Endometrial microvascular endothelial cells (primary cell): ENCODE results near the gene PIP5K1C. TPM values are rescaled to one million over a fixed set of nuclear protein-coding genes. Genes with fewer than 3 reads are reported as not detected.

Source experiments
- in situ Hi-C: cut with HindIII; loops from 2 replicates; pipeline ENCODE4 v1.10.0; 2017; ENCODE audit warnings: low sequenced_read_pairs, low pct_unique_long_range_greater_than_20kb; ENCODE audit errors: inconsistent ontology term
- total RNA-seq: library from RNA; depleted of rRNA; stranded (reverse); fragments of >200 nt; gene quantifications from one replicate; pipeline ENCODE4 v1.2.3, GENCODE V29; 2015; ENCODE audit errors: inconsistent ontology term

The PIP5K1C gene
- total RNA-seq, 1 donor from 2014 or later = 38.0 TPM

DNA sequence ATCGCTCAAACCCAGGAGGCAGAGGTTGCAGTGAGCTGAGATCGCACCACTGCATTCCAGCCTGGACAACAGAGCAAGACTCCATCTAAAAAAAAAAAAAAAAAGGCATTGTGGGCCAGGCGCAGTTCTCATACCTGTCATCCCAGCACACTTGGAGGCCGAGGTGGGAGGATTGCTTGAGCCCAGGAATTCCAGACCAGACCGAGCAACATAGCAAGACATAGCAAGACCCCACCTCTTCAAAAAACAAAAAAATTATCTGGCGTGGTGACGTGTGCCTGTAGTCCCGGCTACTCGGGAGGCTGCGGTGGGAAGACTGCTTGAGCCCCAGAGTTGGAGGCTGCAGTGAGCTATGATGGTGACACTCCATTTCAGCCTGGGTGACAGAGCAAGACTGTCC, 18.0 kb downstream of the PIP5K1C start:
- in situ Hi-C loops = no loop called here

DNA sequence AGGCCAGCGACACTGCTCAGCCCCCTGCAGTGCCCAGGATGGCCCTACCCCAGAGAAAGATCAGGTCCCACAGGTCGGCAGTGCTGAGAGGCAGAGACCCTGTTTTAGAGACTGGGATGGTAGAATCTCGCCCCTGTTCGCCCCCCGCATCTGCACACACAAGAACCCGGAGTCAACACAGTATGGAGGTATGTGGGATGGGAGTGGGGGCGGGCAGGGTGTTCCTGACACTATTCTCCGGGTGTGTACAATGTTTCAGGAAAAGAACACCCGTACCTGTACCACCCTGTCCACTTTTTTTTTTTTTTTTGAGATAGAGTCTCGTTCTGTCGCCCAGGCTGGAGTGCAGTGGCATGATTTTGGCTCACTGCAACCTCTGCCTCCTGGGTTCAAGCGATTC, 19.3 kb downstream of the PIP5K1C start:
- in situ Hi-C loops = no loop called here

DNA sequence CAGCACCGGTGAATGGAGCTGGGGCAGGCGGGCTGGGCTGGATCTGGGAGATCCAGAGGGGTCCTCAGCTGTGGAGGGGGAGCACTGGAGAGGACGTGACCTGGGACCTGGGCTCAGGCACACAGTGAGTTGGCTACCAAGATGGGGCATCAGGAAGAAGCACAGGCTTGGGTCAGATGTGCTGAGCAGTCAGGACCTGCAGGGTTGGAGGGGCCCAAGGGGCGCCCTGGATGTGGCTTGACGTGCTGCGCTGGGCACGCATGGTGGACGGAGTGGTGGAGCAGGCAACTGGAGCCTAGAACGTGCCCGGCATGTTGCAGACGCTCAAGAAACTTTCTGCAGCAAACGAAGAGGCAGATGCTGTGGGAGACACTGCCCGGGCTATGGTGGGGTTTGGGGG, 20.7 kb downstream of the PIP5K1C start:
- in situ Hi-C loops = no loop called here

- in situ Hi-C loops = no loop called here
Measured at GRCh38 chr19:3679138-3679537, 21.1 kb downstream of the PIP5K1C start.

DNA sequence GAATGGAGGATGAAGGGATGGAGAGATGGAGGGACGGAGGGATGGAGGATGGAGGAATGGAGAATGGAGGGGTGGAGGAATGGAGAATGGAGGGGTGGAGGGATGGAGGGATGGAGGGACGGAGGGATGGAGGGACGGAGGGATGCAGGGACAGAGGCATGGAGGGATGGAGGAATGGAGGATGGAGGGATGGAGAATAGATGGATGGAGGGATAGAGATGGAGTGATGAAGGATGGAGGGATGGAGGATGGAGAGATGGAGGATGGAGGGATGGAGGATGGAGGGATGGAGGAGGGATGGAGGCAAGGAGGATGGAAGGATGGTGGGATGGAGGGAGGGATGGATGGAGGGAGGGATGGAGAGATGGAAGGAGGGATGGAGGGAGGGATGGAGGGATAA, 22.1 kb downstream of the PIP5K1C start:
- in situ Hi-C loops = no loop called here

DNA sequence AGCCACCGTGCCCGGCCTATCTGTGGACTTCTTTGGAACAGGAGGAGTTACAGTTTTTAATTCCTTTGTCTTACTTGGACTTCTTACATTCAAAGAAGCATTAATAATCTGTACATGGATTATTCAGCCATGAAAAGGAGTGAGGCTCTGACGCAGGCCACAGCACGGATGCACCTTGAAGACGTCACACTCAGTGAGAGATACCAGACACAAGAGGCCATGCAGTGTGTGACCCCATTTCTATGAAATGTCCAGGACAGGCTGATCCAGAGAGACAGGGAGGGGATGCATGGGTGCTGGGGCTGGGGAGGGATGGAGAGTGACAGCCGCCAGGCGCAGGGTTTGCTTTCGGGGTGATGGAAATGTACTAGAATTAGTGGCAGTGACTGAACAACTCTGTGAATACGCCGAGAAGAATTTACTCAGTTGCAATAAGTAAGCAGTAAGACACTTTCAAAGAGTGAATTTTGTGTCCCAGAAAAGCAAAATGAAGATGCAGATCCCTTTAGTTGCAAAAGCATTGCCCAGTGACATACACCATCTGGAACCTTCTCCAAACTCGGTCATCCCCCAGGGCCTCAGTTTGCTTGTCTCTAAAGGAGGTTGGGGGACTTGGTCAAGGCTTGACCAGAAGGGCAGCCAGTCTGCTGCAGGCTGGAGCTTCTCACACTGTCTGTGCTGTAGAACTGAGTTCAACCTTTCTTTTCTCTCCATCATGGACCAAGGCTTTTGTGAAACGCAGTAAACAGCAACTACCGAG, 25.3 kb downstream of the PIP5K1C start:
- in situ Hi-C loops = no loop called here

GRCh38 chr19:3673506-3674439, 26.5 kb downstream of the PIP5K1C start:
- in situ Hi-C loops = no loop called here

- in situ Hi-C loops = no loop called here
Measured at GRCh38 chr19:3672993-3673392, 27.3 kb downstream of the PIP5K1C start.

- in situ Hi-C loops = no loop called here
Measured at GRCh38 chr19:3672575-3672948, 27.7 kb downstream of the PIP5K1C start.

DNA sequence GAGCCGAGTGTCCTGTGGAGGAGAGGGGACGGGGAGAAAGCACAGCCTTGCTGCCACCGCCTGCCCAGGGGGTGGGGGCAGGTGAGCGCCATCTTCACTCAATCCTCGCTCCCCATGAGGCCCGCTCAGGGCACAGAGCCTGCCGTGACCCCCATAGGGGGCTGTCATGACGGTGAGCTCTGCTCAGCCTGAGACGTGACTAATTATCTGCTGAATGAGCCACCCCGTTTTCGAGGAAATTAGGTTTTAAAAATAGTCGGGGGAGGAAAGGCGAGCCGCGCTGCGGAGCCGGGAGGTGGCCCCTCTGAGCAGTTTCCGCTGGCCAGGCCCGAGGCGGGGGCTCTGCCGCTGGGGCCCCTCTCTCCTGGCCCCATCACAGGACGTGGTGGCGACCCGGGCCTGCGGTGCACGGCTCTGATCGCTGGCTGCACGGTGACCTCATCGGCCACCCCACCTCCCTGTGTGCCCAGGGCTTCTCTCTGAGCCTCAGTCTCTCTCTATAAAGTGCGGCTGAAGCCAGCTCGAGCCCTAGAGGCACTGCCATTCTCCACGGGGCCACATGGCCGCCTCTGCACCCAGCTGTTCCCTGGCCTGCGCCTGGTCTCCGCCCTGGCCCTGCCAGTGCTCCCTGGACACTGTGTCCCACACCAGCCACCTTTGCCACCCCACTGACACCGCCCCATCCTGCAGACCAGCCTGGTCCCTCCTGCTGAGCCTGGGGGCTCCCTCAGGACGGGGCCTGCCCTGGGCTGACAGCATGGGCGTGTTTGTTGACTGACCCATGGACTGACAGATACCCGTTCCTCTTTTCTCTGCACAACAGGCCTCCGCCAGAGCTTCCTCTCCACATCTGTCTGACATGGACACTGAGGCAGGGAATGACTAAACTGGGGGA, 28.3 kb downstream of the PIP5K1C start:
- in situ Hi-C loops = no loop called here

GRCh38 chr19:3670796-3671679, 29.2 kb downstream of the PIP5K1C start:
- in situ Hi-C loops = no loop called here

DNA sequence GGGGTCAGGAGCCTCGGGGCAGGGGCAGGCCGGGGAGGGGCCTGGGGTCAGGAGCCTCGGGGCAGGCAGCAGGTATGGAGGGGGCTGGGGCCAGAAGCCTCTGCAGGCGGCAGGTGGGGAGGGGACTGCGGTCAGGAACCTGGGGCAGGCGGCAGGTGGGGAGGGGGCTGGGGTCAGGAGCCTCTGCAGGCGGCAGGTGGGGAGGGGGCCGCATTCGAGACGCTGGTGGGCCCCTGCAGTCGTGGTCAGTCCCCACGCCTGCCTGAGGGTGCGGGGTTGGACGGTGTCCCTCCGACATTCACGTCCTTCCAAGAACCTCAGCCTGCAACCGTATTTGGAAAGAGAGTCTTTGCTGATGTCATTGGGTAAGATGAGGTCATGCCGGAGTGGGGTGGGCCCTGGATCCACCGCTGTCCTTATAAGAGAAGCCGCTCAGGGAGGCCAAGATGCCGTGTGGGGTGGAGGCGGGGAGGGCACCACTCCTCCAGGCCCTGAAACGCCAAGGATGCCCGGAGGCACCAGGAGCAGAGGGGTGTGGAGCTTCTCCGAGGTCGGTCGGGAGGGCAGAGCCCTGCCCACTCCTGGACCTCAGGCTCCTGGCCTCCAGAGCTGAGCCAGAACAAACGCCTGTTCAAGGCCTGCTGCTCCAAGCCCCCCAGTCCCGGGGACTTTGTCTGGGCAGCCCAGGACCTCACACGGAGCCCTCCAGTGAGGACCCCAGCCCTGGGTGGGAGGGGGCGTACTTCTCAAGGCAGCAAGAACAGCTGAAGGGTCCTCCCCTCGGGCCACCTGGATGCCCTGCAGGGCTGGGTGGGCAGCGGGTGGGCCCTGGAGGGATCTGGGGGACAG, 30.1 kb downstream of the PIP5K1C start:
- in situ Hi-C loops = no loop called here

DNA sequence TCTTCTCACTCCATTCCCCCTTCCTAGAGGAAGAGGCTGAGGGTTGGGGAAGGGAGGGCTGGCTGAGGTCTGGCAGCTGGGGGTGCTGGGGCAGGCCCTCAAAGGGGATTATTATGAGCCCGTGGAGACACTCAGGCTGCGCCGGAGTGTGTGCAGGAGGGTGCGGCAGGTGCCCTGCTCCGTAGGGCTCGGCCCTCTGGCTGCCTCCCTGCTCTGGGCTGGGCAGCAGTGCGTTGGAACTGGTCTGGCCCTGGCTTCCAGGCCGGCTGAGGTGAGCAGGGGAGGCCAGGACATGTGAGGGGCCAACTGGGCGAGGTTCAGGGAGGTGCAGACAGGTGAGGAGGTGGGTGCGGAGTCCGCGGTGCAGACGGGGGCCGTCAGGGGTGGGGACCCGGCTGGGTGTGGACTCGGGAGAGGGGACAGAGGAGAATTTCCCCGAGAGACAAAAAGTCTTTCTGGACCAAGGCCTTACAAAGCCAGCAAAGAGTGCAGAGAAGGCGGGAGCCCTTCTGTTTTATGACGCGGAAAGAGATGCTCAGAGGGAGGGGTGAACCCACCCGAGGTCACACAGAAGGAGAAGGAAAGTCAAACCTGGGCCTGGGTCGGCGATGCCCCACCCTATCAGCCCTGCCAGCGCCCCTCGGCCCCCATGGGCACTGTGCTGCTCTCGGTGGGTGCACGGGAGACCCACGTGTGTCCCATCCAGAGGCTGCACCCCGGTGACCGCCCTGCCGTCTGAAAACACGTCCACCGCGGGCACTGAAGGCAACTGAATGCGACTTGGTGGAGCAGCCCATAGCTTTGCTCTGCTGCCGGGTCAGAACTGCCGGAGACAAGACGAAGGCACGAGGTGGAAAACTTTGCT, 31.0 kb downstream of the PIP5K1C start:
- in situ Hi-C loops = no loop called here

DNA sequence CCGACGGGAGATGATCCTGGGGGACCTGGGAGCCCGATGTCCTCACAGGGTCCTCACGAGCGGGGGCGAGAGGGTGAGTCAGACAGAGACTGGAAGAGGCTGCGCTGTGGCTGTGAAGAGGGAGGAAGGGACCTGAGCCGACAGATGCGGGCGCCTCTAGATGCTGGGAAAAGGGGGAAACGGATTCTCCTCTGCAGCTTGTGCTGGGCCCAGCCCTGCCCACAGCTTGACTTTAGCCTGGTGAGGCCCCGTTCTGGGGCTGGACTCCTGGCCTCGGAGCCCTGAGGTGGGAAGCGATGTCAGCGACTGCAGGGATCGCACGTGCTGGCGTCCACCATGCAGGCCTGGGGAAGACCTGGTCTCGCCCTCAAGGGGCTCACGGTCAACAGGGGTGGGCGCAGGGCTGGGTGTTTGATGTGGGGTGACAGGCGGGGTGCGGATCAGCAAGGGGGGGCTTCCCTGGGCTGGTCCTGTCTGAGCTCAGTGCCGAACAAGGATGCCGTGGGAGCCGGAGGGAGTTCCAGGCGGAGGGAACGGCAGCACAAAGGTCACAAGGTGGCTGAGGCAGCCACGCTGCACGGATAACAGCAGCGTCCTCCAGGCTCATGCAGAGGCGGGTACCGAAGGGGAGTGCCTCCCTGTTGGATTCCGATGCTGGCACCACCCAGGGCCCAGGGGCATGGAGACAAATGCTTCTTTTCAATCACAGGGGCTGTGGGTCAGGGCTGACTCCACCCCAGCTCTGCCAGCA, 31.8 kb downstream of the PIP5K1C start:
- in situ Hi-C loops = no loop called here

- in situ Hi-C loops = no loop called here
Measured at GRCh38 chr19:3667766-3668165, 32.5 kb downstream of the PIP5K1C start.
